ENCODE results near the gene CHST2. TPM values are rescaled to one million over a fixed set of nuclear protein-coding genes. Genes with fewer than 3 reads are reported as not detected.

Gene CHST2
- total and polyA plus RNA-seq, 8 donors: 0.39 to 2.2 (median 0.74) TPM

DNA sequence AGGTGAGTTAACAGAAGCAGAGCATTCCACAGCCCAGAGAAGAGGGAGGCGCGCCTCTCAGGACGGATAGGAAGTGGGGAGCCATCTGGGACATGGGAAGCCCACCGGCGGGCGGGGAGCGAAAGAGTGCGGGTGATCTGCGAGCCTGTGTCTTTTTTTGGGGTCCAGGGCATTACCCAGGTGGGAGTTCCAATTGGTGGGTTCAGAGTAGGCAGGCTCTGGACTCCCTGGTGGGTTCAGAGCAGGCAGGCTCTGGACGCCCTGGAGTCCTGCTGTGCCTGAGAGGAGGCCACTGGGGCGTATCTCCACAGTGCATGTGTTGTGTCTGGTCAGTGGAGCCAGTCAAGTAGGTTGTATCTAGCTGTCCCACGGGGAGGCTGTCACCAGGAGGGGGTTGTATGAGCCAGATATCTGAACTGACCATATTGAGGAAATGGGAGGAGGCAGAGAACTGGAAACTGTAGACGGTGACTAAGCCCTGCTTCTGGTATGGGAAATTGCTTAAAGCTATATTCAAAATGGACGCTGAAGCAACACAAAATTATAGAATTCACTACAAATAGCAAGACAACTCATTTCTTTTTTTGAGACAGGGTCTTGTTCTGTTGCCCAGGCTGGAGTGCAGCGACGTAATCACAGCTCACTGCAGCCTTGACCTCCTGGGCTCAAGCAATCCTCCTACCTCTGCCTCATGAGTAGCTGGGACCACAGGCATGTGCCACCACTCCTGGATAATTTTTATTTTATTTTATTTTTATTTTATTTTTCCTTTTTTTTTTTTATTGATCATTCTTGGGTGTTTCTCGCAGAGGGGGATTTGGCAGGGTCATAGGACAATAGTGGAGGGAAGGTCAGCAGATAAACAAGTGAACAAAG lies 34.5 kb upstream of the CHST2 start:
- no peaks in the 10 kb centered on the region for H3K27me3 ChIP-seq
- 86 to 94% methylated on average over 17 of the region's 17 CpGs for WGBS, 2 donors
- H3K9me3 ChIP-seq: no peaks in the 10 kb centered on the region
- no peak overlapping the region for H3K27ac ChIP-seq
- no peaks in the 10 kb centered on the region for H3K36me3 ChIP-seq
- intact Hi-C loops (cut with DNase I): no loop called here
- H3K4me3 ChIP-seq: no peak overlapping the region
- ATAC-seq (peak in 2 of 4 donors; percentile 23 to 25), DNase-seq (no peak), FAIRE-seq (no peak)
- H3K4me1 ChIP-seq: no peaks in the 10 kb centered on the region
- TF ChIP-seq, protein P1, sequence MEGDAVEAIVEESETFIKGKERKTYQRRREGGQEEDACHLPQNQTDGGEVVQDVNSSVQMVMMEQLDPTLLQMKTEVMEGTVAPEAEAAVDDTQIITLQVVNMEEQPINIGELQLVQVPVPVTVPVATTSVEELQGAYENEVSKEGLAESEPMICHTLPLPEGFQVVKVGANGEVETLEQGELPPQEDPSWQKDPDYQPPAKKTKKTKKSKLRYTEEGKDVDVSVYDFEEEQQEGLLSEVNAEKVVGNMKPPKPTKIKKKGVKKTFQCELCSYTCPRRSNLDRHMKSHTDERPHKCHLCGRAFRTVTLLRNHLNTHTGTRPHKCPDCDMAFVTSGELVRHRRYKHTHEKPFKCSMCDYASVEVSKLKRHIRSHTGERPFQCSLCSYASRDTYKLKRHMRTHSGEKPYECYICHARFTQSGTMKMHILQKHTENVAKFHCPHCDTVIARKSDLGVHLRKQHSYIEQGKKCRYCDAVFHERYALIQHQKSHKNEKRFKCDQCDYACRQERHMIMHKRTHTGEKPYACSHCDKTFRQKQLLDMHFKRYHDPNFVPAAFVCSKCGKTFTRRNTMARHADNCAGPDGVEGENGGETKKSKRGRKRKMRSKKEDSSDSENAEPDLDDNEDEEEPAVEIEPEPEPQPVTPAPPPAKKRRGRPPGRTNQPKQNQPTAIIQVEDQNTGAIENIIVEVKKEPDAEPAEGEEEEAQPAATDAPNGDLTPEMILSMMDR (IDR thresholded peaks at IDR 0.05): no peak

DNA sequence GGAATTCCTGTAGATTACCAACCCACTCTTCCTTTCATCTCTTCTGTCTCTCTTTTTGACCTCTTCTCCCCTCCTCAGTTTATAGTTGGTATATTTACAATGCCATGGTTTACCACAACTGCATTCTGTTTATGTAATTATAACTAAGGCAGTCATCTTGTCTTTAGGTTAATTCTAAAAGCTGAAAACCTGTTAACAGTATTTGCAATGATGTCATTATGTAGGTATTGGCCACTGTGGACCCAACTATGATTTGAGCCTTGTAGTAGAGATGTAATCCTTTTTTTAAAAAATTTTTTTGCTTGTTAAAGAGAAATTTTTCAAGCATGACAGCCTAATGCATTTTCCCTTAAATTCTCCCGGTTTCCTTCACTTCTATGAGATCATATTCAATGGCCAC lies 30.7 kb upstream of the CHST2 start:
- Histone ChIP-seq H3K27me3 (no peaks in the 10 kb centered on the region), H3K36me3 (no peaks in the 10 kb centered on the region), H3K27ac (no peak overlapping the region), H3K4me3 (no peak overlapping the region), H3K9me3 (no peaks in the 10 kb centered on the region), H3K4me1 (no peaks in the 10 kb centered on the region)
- TF ChIP-seq, protein P1 (IDR thresholded peaks at IDR 0.05): no peak
- no peak for DNase-seq
- FAIRE-seq: no peak
- ATAC-seq: no peak
- intact Hi-C loops (cut with DNase I): no loop called here
- 72 to 76% methylated on average over 1 of the region's 1 CpG for WGBS, 2 donors

DNA sequence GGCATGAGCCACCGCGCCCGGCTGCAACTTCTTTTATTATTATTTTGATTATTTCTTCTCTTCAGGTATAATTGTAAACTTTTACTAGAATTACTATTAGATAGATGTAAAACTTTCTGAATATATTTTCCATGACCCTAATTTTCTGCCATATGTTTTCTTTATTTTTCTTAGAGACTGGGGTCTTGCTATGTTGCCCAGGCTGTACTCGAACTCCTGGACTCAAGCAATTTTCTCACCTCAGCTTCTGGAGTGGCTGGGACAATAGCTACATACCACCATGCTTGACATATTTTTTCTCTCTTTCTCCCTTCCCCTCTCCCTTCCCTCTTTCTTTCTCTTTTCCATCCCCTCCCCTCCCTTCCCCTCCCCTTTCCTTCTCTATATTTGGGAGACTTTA lies 29.6 kb upstream of the CHST2 start:
- Histone ChIP-seq H3K27ac (no peak overlapping the region), H3K9me3 (no peaks in the 10 kb centered on the region), H3K4me1 (no peaks in the 10 kb centered on the region), H3K27me3 (no peaks in the 10 kb centered on the region), H3K4me3 (no peak overlapping the region), H3K36me3 (no peaks in the 10 kb centered on the region)
- no peak for FAIRE-seq
- 91 to 93% methylated on average over 4 of the region's 4 CpGs for WGBS, 2 donors
- TF ChIP-seq, protein P1 (IDR thresholded peaks at IDR 0.05): no peak
- no peak for ATAC-seq
- no peak for DNase-seq
- intact Hi-C loops (cut with DNase I): no loop called here

DNA sequence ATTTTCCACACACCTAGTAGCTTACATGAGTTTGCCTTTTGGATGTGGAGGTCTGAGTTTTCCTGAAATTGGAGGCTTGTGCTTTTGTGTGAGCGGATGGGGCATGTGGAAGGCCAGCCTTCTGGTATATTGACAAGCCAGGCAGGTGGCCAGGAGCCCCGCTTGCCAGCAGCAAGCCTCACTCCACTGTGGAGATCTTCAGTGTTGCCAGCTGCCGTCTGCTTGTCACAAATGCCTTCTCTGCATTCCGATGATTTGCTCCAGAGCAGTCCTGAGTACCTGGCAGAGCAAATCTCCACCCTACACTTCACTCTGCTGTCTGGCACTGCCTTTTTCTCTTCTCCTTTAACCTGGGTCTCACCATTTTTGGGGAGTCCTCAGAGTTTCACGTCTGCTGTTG lies 29.1 kb upstream of the CHST2 start:
- no peak for DNase-seq
- Histone ChIP-seq H3K27ac (no peak overlapping the region), H3K36me3 (no peaks in the 10 kb centered on the region), H3K4me3 (no peak overlapping the region), H3K9me3 (no peaks in the 10 kb centered on the region), H3K4me1 (no peaks in the 10 kb centered on the region), H3K27me3 (no peaks in the 10 kb centered on the region)
- no peak for FAIRE-seq
- WGBS, 2 donors: 23 to 28% methylated on average over 5 of the region's 5 CpGs
- ATAC-seq: no peak
- intact Hi-C loops (cut with DNase I): no loop called here
- TF ChIP-seq, protein P1 (IDR thresholded peaks at IDR 0.05): no peak
